HepG2 (cell line): Measurements from ENCODE around the gene UTS2R. TPM values are rescaled to one million over a fixed set of nuclear protein-coding genes. Genes with fewer than 3 reads are reported as not detected.

ENCODE experiments used
- ATAC-seq: fragments of 200-7000 bp; cut with Tn5 transposase; 3 replicates; pipeline ENCODE4 v1.9.1; 2020; ENCODE audit warnings: mild to moderate bottlenecking, moderate library complexity
- BruUV-seq: library from RNA; stranded (reverse); fragments of 400-500 nt; replicated peaks from 2 replicates; lab custom pipeline; 2021; lab: Mats Ljungman, UMichigan
- CTCF ChIA-PET: fragments of 300-600 bp; formaldehyde crosslinking; extraction: SDS; loops from one replicate; lab custom pipeline; 2021; ENCODE audit warnings: low total read pairs, inconsistent platforms, low intra/inter-chr PET ratio; lab: Yijun Ruan, JAX
- POLR2A ChIA-PET: fragments of 350-600 bp; sonication (Branson Sonifier 250); formaldehyde crosslinking; loops from one replicate; lab custom pipeline; 2020; ENCODE audit warnings: antibody characterized with exemption, inconsistent platforms; lab: Yijun Ruan, JAX
- DNase-seq: peaks from one replicate; pipeline ENCODE4 v3.0.0-alpha.2; 2015; ENCODE audit warnings: low spot score
- FAIRE-seq: peaks from 3 replicates; lab custom pipeline; 2011; peaks lifted over from hg19 to GRCh38; lab: Jason Lieb, UNC
- H2AFZ ChIP-seq: one replicate; pipeline ENCODE4 v1.6.1; 2011; ENCODE audit warnings: low read length, inconsistent platforms
- H3K27ac ChIP-seq: fragments of 300-600 bp; 3 replicates; pipeline ENCODE4 v1.8.0; 2011; ENCODE audit warnings: mixed run types, mild to moderate bottlenecking, mixed read lengths, low read length, inconsistent platforms; ENCODE audit not compliant: insufficient read depth; ENCODE audit errors: extremely low read length
- H3K27me3 ChIP-seq, 2 experiments: fragments of 200-600 bp in 1 of 2; 2 replicates in 1 of 2; 3 replicates in 1 of 2; pipeline versions ENCODE4 v1.6.0 to v1.8.0; 2011; ENCODE audit warnings: low read length in 2 of 2, mild to moderate bottlenecking in 2 of 2, moderate library complexity in 2 of 2, inconsistent platforms in 1 of 2; ENCODE audit not compliant: insufficient read depth in 2 of 2, control insufficient read depth in 1 of 2
- H3K36me3 ChIP-seq, 2 experiments: fragments of 200-600 bp in 1 of 2; replicated peaks in 1 of 2; 2 replicates in 1 of 2; 3 replicates in 1 of 2; pipeline versions ENCODE4 v1.5.1 to v1.8.0; 2011; ENCODE audit warnings: low read length in 2 of 2, inconsistent platforms in 1 of 2; ENCODE audit not compliant: insufficient read depth in 2 of 2, control insufficient read depth in 1 of 2
- H3K4me1 ChIP-seq: 2 replicates; pipeline ENCODE4 v1.5.1; 2012; ENCODE audit warnings: low read length, inconsistent platforms; ENCODE audit not compliant: insufficient read depth
- H3K4me2 ChIP-seq: 2 replicates; pipeline ENCODE4 v1.6.0; 2011; ENCODE audit warnings: low read depth, low read length, inconsistent platforms
- H3K4me3 ChIP-seq, 3 experiments: fragments of 200-600 bp in 1 of 3; sonication (generic), shearing (Covaris generic) in 1 of 3; replicated peaks in 1 of 3; 2 replicates each; pipeline ENCODE4 v1.5.1; 2011 to 2016; ENCODE audit warnings: low read length in 3 of 3, inconsistent platforms in 2 of 3, low read depth in 2 of 3, mild to moderate bottlenecking in 2 of 3, control low read depth in 1 of 3, mixed read lengths in 1 of 3; ENCODE audit not compliant: insufficient read depth in 1 of 3
- H3K79me2 ChIP-seq: one replicate; pipeline ENCODE4 v1.6.1; 2011; ENCODE audit warnings: low read length, inconsistent platforms; ENCODE audit not compliant: insufficient read depth
- H3K9ac ChIP-seq: 2 replicates; pipeline ENCODE4 v1.6.0; 2011; ENCODE audit warnings: mild to moderate bottlenecking, low read depth, low read length, inconsistent platforms; ENCODE audit not compliant: insufficient read depth
- H3K9me3 ChIP-seq: 2 replicates; pipeline ENCODE4 v1.5.1; 2012; ENCODE audit warnings: mild to moderate bottlenecking, low read length
- H4K20me1 ChIP-seq: 2 replicates; pipeline ENCODE4 v1.6.0; 2011; ENCODE audit warnings: inconsistent platforms, mild to moderate bottlenecking, low read length, moderate library complexity; ENCODE audit not compliant: insufficient read depth
- AHR ChIP-seq: IDR thresholded peaks from 2 replicates; pipeline ENCODE4 v1.6.1; 2018; ENCODE audit warnings: missing genetic modification reagents, missing compliant biosample characterization
- CEBPG ChIP-seq: IDR thresholded peaks from 2 replicates; pipeline ENCODE4 v1.6.1; 2016
- DMAP1 ChIP-seq: IDR thresholded peaks from 2 replicates; pipeline ENCODE4 v1.6.1; 2016
- EHMT2 ChIP-seq: fragments of 200-600 bp; sonication (generic); IDR thresholded peaks from 2 replicates; pipeline ENCODE4 v1.7.0; 2017; ENCODE audit warnings: antibody characterized with exemption, low read depth, low read length, borderline replicate concordance
- KDM1A ChIP-seq: IDR thresholded peaks from 2 replicates; pipeline ENCODE4 v1.6.1; 2016; ENCODE audit warnings: missing compliant biosample characterization
- MYNN ChIP-seq: sonication (generic); formaldehyde crosslinking; IDR thresholded peaks from 2 replicates; pipeline ENCODE4 v1.4.0; 2020; ENCODE audit warnings: mild to moderate bottlenecking, low read depth, missing genetic modification reagents
- RARA ChIP-seq: IDR thresholded peaks from 2 replicates; pipeline ENCODE4 v1.6.1; 2016; ENCODE audit warnings: missing genetic modification reagents, missing compliant biosample characterization
- ZC3H4 ChIP-seq: sonication (generic); formaldehyde crosslinking; IDR thresholded peaks from 2 replicates; pipeline ENCODE4 v1.4.0; 2020; ENCODE audit warnings: missing genetic modification reagents, borderline replicate concordance
- ZNF180 ChIP-seq: sonication (generic); formaldehyde crosslinking; IDR thresholded peaks from 2 replicates; pipeline ENCODE4 v1.4.0; 2020; ENCODE audit warnings: low read depth, missing genetic modification reagents, borderline replicate concordance
- ZNF510 ChIP-seq: sonication (generic); formaldehyde crosslinking; IDR thresholded peaks from 2 replicates; pipeline ENCODE4 v1.4.0; 2020; ENCODE audit warnings: low read depth, mild to moderate bottlenecking, missing genetic modification reagents
- WGBS: methylation state at CpG from one replicate; pipeline ENCODE4 v1.1.6; 2017; ENCODE audit warnings: low lambda C conversion rate; 5-methylcytosine and 5-hydroxymethylcytosine counted together
- in situ Hi-C: cut with HindIII; loops from 2 replicates; pipeline ENCODE4 v1.10.0; 2017; ENCODE audit warnings: low pct_unique_long_range_greater_than_20kb; ENCODE audit not compliant: extremely low pct_ligation_motif_present
- intact Hi-C: fragments of 100-400 bp; cut with micrococcal nuclease; formaldehyde crosslinking; loops from one replicate; pipeline ENCODE4 v1.10.0; 2022; ENCODE audit not compliant: unreplicated experiment
- polyA plus RNA-seq, 8 experiments: library from polyadenylated mRNA; depleted of rRNA in 3 of 8; stranded (reverse) in 7 of 8; unstranded in 1 of 8; fragments of >200 nt; fragmentation: Illumina TruSeq in 4 of 8; extraction: Trizol in 4 of 8; gene quantifications; 2 replicates each; pipeline versions ENCODE4 v1.2.1 to v1.2.3, GENCODE V29; 2011 to 2016; ENCODE audit warnings: low read depth in 4 of 8, missing spikeins in 1 of 8, mixed read lengths in 1 of 8; ENCODE audit not compliant: insufficient read depth in 1 of 8
- total RNA-seq, 5 experiments: library from RNA; depleted of rRNA; stranded (reverse); fragments of >200 nt; fragmentation: Illumina TruSeq; extraction: Trizol; gene quantifications; 2 replicates each; pipeline ENCODE4 v1.2.3, GENCODE V29; 2016; ENCODE audit warnings: low read depth in 1 of 5
- TF ChIP-seq, protein P1 (sequence below): IDR thresholded peaks from 2 replicates; pipeline ENCODE4 v1.6.1; 2016; ENCODE audit warnings: missing genetic modification reagents, missing compliant biosample characterization
- TF ChIP-seq, protein P2 (sequence below): sonication (generic); formaldehyde crosslinking; IDR thresholded peaks from 2 replicates; pipeline ENCODE4 v1.4.0; 2020; ENCODE audit warnings: missing genetic modification reagents
- TF ChIP-seq, protein P3 (sequence below): sonication (generic); formaldehyde crosslinking; IDR thresholded peaks from 2 replicates; pipeline ENCODE4 v1.5.0; 2020; ENCODE audit warnings: missing genetic modification reagents
- TF ChIP-seq, protein P4 (sequence below): sonication (generic); formaldehyde crosslinking; IDR thresholded peaks from 2 replicates; pipeline ENCODE4 v1.9.0; 2022; ENCODE audit warnings: missing genetic modification reagents, mild to moderate bottlenecking, borderline replicate concordance

UTS2R gene
- total and polyA plus RNA-seq, 2 of the 13 experiments (the other 11 are each of a cell fraction or from before 2014, with no cell fraction given), result 0.13 to 0.15 TPM

DNA sequence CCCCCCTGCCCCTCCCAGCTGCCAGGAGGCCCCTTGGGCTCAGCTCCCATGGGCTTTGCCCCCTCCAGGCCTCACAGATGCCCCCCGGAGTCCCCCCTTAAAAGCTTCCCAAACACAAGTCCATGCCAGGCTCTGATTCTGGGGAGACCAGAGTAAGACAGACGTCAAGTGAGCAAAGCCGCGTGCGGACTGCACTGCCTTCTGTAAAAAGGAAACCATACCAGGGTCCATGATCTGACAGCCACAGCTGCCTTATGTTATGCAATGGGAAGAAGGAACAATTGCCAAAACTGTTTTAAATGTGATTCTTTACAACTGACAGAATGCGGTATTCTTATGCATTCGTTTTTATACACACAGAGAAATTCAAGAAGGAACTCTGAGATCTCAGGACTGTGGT is 28.6 kb downstream of the UTS2R start:
- Histone ChIP-seq H3K27me3 (no peaks in the 10 kb centered on the region), H3K4me1 (peaks cover 13% of the 10 kb centered on the region), H3K36me3 (peaks cover 19 to 23% of the 10 kb centered on the region in 2 experiments; a peak in 4 of 5 replicates), H3K27ac (no peak overlapping the region), H3K9me3 (no peaks in the 10 kb centered on the region), H2AFZ (no peak overlapping the region), H3K9ac (no peak overlapping the region), H3K79me2 (no peaks in the 10 kb centered on the region), H4K20me1 (no peaks in the 10 kb centered on the region), H3K4me2 (no peak overlapping the region), H3K4me3 (no peak overlapping the region)
- intact Hi-C loops, result no loop called here
- POLR2A ChIA-PET, result no interaction called here
- in situ Hi-C loops, result no loop called here
- 90% methylated on average over 7 of the region's 7 CpGs for WGBS
- BruUV-seq, result no TSS peak
- DNase-seq, result no peak
- CTCF ChIA-PET, result no interaction called here
- FAIRE-seq, result no peak
- no peak for ATAC-seq
- TF ChIP-seq, protein P1, sequence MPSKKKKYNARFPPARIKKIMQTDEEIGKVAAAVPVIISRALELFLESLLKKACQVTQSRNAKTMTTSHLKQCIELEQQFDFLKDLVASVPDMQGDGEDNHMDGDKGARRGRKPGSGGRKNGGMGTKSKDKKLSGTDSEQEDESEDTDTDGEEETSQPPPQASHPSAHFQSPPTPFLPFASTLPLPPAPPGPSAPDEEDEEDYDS (CRISPR knock-in tag), result no peak
- TF ChIP-seq ZNF510, result no peak
- TF ChIP-seq MYNN (CRISPR knock-in tag), result no peak
- no peak for TF ChIP-seq ZC3H4
- TF ChIP-seq DMAP1 (CRISPR knock-in tag), result no peak
- TF ChIP-seq, protein P2, sequence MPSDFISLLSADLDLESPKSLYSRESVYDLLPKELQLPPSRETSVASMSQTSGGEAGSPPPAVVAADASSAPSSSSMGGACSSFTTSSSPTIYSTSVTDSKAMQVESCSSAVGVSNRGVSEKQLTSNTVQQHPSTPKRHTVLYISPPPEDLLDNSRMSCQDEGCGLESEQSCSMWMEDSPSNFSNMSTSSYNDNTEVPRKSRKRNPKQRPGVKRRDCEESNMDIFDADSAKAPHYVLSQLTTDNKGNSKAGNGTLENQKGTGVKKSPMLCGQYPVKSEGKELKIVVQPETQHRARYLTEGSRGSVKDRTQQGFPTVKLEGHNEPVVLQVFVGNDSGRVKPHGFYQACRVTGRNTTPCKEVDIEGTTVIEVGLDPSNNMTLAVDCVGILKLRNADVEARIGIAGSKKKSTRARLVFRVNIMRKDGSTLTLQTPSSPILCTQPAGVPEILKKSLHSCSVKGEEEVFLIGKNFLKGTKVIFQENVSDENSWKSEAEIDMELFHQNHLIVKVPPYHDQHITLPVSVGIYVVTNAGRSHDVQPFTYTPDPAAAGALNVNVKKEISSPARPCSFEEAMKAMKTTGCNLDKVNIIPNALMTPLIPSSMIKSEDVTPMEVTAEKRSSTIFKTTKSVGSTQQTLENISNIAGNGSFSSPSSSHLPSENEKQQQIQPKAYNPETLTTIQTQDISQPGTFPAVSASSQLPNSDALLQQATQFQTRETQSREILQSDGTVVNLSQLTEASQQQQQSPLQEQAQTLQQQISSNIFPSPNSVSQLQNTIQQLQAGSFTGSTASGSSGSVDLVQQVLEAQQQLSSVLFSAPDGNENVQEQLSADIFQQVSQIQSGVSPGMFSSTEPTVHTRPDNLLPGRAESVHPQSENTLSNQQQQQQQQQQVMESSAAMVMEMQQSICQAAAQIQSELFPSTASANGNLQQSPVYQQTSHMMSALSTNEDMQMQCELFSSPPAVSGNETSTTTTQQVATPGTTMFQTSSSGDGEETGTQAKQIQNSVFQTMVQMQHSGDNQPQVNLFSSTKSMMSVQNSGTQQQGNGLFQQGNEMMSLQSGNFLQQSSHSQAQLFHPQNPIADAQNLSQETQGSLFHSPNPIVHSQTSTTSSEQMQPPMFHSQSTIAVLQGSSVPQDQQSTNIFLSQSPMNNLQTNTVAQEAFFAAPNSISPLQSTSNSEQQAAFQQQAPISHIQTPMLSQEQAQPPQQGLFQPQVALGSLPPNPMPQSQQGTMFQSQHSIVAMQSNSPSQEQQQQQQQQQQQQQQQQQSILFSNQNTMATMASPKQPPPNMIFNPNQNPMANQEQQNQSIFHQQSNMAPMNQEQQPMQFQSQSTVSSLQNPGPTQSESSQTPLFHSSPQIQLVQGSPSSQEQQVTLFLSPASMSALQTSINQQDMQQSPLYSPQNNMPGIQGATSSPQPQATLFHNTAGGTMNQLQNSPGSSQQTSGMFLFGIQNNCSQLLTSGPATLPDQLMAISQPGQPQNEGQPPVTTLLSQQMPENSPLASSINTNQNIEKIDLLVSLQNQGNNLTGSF, result no peak
- no peak for TF ChIP-seq EHMT2
- no peak for TF ChIP-seq RARA (CRISPR knock-in tag)
- TF ChIP-seq AHR (CRISPR knock-in tag), result no peak
- TF ChIP-seq, protein P3, sequence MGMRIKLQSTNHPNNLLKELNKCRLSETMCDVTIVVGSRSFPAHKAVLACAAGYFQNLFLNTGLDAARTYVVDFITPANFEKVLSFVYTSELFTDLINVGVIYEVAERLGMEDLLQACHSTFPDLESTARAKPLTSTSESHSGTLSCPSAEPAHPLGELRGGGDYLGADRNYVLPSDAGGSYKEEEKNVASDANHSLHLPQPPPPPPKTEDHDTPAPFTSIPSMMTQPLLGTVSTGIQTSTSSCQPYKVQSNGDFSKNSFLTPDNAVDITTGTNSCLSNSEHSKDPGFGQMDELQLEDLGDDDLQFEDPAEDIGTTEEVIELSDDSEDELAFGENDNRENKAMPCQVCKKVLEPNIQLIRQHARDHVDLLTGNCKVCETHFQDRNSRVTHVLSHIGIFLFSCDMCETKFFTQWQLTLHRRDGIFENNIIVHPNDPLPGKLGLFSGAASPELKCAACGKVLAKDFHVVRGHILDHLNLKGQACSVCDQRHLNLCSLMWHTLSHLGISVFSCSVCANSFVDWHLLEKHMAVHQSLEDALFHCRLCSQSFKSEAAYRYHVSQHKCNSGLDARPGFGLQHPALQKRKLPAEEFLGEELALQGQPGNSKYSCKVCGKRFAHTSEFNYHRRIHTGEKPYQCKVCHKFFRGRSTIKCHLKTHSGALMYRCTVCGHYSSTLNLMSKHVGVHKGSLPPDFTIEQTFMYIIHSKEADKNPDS (CRISPR knock-in tag), result no peak
- TF ChIP-seq, protein P4, sequence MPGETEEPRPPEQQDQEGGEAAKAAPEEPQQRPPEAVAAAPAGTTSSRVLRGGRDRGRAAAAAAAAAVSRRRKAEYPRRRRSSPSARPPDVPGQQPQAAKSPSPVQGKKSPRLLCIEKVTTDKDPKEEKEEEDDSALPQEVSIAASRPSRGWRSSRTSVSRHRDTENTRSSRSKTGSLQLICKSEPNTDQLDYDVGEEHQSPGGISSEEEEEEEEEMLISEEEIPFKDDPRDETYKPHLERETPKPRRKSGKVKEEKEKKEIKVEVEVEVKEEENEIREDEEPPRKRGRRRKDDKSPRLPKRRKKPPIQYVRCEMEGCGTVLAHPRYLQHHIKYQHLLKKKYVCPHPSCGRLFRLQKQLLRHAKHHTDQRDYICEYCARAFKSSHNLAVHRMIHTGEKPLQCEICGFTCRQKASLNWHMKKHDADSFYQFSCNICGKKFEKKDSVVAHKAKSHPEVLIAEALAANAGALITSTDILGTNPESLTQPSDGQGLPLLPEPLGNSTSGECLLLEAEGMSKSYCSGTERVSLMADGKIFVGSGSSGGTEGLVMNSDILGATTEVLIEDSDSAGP (CRISPR knock-in tag), result no peak
- TF ChIP-seq KDM1A (CRISPR knock-in tag), result no peak
- TF ChIP-seq ZNF180, result no peak
- no peak for TF ChIP-seq CEBPG (CRISPR knock-in tag)
